Cardiac septum (tissue), 1 donor: Measurements from ENCODE around the gene SGMS1. TPM values are rescaled to one million over a fixed set of nuclear protein-coding genes. Genes with fewer than 3 reads are reported as not detected.
"Not testable (repeated sequence)": the region's sequence is repeated elsewhere in the genome, so short reads cannot be mapped to it uniquely, and the experiment has no call there.

Experiments
- DNase-seq: peaks from one replicate; pipeline ENCODE4 v3.0.0-alpha.2; 2020; ENCODE audit warnings: low spot score
- intact Hi-C: fragments of 100-400 bp; cut with DNase I; formaldehyde crosslinking; loops from one replicate; pipeline ENCODE4 v1.14.0; 2022
- total RNA-seq: library from RNA; stranded (reverse); fragmentation: NEBNext Ultra II Directional; extraction: Animal tissue kit (Norgen Biotek cat#: 25700); gene quantifications from one replicate; pipeline ENCODE4 v1.2.1, GENCODE V29; 2021
- donor health status: DM: no; HTN: no; CAD: no.

Gene SGMS1
- total RNA-seq, 1 donor from 2014 or later, result 24.3 TPM

- DNase-seq, result no peak
- intact Hi-C loops, result no loop called here
These were observed 100.4 kb downstream of the SGMS1 start for GRCh38 chr10:50523357-50523756.

DNA sequence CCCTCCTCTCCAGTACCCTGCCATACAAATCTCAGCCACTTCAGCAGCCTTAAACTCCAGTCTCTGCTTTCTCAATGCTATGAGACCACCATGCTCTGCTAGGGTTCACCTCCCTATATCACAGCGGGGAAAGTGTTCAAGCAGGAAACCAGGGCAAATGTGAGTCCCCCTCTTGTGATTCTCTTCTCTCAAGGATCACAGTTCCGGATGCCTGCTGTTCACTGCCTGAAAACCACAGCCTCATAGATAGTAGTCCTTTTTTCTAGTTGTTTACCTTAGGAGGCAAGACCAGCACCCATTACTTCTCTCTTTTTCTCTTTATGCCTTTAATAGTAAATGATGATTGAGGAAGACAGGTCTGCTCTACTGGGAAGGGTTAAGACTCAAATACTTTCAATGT lies 100.8 kb downstream of the SGMS1 start:
- intact Hi-C loops, result no loop called here

GRCh38 chr10:50520115-50520514 lies 103.6 kb downstream of the SGMS1 start:
- DNase-seq, result no peak
- intact Hi-C loops, result no loop called here

More for the DNA sequence above, 100.8 kb downstream of the SGMS1 start:
- DNase-seq, result no peak

- intact Hi-C loops, result no loop called here
- DNase-seq, result no peak
These were observed 106.1 kb downstream of the SGMS1 start for GRCh38 chr10:50517626-50518025.

GRCh38 chr10:50516171-50516570 lies 107.6 kb downstream of the SGMS1 start:
- intact Hi-C loops, result no loop called here
- no peak for DNase-seq

GRCh38 chr10:50515420-50515819 lies 108.3 kb downstream of the SGMS1 start:
- intact Hi-C loops, result no loop called here
- no peak for DNase-seq

DNA sequence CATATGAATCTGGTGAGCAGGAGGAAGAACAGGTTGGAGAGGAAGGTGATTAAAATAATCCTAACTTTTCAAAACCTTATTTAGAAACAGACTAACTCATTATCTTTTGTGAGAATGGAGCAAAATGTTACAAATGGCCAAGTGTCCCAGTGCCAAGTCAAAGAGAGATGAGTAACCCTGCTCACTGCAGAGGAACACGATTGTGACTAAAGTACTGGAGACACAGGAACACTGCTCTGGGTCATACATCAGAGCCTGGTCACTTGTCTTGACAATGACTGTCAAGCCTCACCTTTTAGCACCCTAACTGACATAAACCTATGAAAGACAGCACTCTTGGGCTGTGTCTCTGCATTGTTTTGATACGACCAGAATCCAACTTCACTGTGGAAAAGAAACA lies 108.8 kb downstream of the SGMS1 start:
- intact Hi-C loops, result no loop called here
- DNase-seq, result no peak

- DNase-seq, result no peak
- intact Hi-C loops, result no loop called here
These were observed 109.8 kb downstream of the SGMS1 start for GRCh38 chr10:50513956-50514355.

DNA sequence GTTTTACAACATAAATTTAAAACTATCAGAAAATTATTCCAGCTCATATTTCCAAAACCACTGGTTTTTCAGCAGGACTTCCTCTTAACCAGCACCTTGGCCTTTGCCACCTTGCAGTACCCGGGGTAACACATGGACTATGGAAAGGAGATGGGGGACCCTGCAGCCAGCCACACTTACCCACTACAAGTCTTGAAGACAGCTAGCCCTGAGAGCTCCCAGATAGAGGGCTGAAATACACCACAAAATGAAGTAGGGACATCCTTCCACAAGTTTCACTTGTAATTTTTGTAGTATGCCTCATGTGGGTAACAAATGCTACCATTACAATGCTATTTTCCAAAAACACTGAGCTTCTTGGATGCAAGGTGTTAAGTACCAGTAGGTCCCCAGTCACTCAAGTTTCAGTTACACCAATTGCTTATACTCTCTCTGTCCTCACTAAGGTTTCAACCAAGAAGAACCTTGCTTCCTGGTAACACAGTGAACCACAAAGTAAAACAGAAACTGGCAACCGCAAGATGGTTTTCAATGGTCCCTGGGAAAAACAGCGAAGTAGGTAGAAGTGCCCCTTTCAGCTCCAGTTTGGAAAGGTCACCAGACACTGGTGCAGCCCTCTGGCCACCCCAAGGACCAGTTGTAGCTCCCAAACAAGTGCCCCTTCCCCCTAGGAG lies 110.9 kb downstream of the SGMS1 start:
- no peak for DNase-seq
- intact Hi-C loops, result no loop called here

- no peak for DNase-seq
- intact Hi-C loops, result no loop called here
These were observed 111.6 kb downstream of the SGMS1 start for GRCh38 chr10:50512214-50512595.

GRCh38 chr10:50511492-50512213 lies 112.1 kb downstream of the SGMS1 start:
- DNase-seq, result no peak

DNA sequence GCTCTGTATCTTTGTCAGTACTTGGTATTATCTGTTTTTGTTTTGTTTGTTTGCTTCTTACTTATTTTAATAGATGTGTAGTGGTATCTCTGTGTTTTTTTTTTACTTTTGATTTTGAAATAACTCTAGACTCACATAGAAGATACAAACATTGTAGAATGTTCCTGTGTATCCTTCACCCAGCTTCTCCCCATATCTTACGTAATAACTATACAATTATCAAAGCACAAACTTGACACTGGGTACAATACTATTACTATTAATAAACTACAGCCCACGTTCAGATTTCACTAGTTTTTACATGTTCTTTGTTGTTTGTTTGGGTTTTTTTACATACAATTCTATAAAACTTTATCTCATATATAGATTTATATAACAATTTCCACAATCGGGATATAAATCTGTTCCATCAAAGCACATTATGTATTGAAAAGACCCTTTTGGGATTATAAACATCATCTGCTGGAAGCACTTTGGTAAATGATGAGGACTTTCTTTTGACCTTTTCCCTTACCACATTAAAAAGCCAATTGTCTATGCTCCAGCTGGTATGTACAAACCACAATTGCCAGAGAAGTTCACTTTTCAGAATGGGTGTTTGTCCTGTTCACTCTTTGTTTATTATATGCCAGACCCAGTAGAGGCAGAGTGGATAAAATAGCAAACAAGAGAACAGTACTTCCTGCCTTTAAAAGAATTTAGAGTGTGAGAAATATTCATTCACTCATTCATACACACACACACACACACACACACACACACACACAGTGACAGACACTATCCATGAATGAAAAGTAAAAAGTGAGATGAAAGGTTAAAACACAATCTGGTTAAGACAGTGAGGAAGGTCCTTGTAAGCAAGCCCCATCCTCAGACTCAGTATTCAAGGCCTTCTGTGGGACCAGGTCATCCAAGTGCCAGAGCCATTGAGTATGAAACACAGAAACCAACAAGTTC lies 113.0 kb downstream of the SGMS1 start:
- intact Hi-C loops, result no loop called here
- no peak for DNase-seq

More at GRCh38 chr10:50511492-50512213, 112.1 kb downstream of the SGMS1 start:
- intact Hi-C loops, result no loop called here

DNA sequence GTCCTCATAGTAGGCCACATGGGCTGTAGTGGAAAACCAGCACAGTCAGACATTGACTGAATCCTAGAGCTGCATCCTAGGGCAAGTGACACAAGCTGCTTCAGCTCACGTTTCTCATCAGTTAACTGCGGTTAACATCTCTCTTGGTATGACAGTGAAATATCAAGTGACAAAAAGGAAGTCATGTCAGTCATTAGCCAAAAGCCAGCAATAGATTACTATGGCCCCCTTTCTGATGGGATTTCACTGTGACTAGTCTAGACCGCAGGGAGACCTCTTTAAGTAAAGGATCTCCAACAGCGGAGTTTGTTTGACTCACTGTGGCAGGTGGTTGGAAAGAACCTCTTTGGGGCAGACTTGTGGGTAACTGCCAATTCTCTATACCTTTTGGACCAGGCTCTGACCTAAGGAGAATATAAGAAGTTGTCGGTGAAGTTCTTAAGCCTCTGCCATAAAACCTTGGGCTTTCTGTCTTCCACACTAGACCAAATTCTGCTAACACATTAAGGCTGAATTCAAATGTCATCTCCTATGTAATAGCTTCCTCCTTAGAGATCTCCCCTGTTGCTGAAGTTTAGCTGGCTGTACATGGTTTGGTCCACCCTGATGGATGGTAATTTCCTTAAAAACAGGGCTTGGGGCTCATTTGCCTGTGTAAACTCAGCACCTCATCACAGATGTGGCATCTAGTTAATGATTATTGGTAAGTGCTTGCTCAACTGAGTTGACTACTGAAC lies 115.3 kb downstream of the SGMS1 start:
- no peak for DNase-seq
- intact Hi-C loops, result no loop called here

DNA sequence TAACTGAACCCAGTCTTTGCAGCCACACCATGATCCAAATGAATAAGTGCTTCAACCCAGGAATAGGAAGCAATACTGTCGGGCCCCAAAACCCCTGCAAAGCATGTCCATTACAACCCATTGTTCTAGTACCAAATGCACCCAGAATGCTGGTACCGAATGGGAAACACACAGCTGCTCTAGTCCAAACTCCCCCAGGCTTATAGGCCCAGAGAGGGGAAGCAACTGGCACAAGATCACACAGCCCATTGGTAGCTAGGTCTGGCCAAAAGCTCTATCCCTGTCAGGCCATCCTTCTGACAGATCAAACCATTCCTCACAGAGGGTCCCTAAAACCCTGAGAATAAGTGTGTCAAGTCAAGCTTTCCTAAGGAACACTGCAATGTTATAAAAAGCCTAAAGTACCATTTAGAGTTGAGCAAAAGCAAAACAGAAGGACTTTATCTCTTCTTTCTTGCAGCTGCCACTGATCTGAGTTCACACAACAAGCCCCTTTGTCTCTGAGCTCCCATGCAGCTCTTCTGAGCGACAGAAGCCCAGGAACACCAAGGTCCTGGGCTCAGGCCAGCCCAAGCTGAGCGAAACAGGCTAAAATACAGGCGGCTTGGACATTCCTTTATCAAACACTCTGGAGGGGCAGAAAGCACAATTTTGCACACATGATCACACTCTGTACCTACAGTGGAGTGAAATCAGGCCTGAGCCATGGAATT lies 116.7 kb downstream of the SGMS1 start:
- intact Hi-C loops, result no loop called here
- DNase-seq, result no peak

DNA sequence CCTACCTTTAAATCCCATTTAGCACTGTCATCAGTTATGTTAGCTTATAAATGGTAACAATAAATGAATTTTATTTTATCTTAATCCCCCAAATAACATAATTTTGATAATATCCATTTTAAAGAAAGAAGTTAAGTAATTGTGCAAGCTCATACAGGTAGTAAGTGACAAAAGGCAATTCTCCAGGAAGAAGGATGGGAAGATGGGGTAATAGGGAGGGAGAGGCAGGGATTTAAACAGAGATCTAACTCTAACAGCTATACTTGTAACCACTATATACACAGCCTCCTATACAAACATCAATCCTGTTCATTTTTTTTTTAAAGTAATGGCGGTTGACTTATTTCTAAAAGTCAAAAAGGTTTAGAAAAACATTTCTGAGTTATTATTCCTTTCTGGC lies 119.4 kb downstream of the SGMS1 start:
- intact Hi-C loops, result no loop called here
- no peak for DNase-seq

DNA sequence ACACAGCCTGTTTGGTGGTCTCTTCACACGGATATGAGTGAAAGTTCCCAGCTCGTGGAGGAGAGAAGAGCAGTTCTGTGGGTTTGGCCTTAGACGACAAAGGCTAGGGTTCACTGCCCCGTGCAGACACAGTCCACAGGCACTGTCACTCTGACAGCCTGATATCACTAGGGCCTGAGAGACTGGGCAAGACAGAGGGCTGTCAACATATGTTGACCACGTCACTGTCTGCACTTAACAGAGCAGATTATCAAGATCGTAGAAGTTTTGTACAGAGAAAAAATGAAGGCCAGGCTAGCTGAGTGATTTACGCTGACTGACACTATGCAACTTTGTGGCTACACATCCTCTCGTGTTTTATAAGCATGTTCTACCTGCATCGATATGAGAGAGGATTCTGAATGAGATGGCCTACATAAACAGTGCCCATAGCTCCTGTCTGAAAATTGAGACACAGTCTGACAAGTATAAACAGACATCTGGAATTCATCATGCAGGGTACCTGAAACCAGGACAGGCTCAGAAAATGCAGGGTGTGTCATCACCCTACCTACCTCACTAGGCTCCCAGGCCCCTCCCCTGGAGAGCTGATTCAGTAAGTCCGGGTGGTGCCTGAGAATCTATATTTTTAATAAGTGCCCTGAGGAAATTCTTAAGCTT lies 120.0 kb downstream of the SGMS1 start:
- intact Hi-C loops, result no loop called here
- DNase-seq, result no peak

- intact Hi-C loops, DNase-seq: not testable (repeated sequence)
These were observed 120.6 kb downstream of the SGMS1 start for GRCh38 chr10:50503156-50503555.

- DNase-seq, result no peak
- intact Hi-C loops, result no loop called here
These were observed 121.8 kb downstream of the SGMS1 start for GRCh38 chr10:50501924-50502452.
